HG03095 (cell line): ENCODE measurements around the gene HOMER2.
"Not testable (repeated sequence)": the region's sequence is repeated elsewhere in the genome, so short reads cannot be mapped to it uniquely, and the experiment has no call there.

Experiments used
- ATAC-seq: cut with Tn5 transposase; IDR thresholded peaks from one replicate; pipeline ENCODE4 v1.9.1; 2021; ENCODE audit warnings: moderate library complexity; ENCODE audit not compliant: unreplicated experiment

The HOMER2 gene

GRCh38 chr15:82839136-82839535, 113.4 kb downstream of the HOMER2 start:
- ATAC-seq, result no peak

GRCh38 chr15:82838096-82838735, 114.3 kb downstream of the HOMER2 start:
- no peak for ATAC-seq

DNA sequence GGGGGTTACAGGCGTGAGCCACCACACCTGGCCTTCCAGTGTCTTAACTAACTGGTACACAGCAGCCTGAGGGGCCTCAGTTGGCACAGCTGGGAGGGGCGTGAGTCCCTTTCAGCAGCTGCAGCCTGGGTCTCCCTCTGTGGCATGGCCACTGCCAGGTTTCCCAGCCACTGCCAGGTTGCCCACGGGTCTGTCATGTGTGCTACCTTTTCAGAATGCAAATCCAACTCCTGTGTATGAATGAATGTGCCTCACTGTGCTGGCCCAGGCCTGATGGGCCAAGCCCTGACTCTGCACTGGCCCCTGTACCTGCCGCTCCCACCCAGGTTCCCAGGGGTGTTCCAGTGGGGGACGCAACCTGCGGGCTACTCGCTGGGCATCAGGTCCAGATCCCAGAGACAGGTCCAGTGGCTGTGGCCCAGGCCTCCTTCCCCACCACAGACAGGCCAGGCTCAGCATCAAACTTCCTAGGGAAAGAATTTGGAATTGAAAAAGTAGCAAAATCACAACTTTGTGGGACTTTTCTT, 117.1 kb downstream of the HOMER2 start:
- no peak for ATAC-seq

DNA sequence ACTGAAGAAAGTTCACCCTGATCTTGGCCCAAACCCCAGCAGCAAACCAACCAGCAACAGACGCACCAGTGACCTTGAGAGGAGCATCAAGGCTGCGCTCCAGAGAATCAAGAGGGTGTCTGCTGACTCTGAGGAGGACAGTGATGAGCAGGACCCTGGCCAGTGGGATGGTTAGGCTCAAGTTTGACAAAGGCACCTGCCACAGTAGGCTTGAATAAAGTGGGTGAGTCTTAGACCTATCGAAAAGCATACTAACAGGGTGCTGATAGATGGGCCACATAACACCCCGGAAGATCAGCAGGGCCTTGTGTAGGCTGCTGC, 119.2 kb downstream of the HOMER2 start:
- no peak for ATAC-seq

- peak; percentile 87 for ATAC-seq
Observed at GRCh38 chr15:82832601-82833361, 119.7 kb downstream of the HOMER2 start.

DNA sequence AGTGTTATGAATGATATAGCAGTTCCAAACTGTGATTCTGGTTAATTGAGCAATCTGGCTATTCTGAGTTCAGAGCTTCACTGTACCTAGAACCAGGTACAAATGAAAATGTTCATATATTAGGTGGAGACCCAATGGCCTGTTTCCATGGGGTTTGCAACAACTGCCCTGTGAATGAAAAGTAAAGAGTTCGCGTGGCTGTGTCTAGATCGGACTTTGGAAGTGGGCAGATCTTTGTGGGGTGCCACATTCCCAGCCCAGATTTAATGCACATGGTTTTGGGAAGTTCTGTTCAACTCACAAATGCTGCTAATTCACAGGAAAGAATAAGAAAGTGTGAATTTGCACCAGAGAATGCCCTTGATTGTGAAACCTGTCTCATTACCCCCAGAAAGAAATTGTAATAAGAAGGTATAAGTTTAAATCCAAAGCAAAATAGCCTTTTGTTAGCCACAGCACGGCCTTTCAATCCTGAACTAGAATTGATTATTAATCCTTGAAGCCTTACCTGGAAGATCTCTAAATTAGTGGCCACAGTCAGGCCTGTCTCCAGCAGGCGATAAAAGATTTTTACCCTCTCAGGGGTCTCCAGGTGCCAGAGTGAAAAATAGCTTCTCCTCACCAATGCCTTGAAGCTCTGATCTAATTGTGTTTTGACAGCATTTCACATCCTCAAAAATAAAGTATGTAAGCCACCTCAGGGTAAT, 120.5 kb downstream of the HOMER2 start:
- ATAC-seq, result no peak

- ATAC-seq, result no peak
Observed at GRCh38 chr15:82830427-82831173, 121.9 kb downstream of the HOMER2 start.

GRCh38 chr15:82829234-82829633, 123.3 kb downstream of the HOMER2 start:
- no peak for ATAC-seq

DNA sequence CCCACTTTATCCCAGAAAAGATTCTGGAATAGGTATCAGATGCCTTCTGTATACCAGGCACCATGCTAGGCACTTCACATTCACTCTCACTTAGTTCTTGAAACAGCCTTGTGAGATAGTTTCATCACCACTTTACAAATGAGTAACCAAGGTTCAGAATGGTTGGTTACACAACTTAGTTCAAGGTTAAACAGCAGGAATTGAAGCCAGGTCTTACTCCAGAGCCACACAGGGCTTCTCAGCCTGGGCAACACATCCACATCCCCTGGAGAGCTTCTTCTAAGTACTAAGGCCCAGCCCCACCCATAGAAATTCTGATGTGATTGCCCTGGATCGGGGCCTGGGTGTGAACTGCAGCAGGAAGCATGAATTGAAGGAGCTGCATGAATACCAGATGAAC, 124.4 kb downstream of the HOMER2 start:
- no peak for ATAC-seq

GRCh38 chr15:82823049-82823448, 129.5 kb downstream of the HOMER2 start:
- ATAC-seq, result no peak

GRCh38 chr15:82821851-82822250, 130.7 kb downstream of the HOMER2 start:
- ATAC-seq, result not testable (repeated sequence)

DNA sequence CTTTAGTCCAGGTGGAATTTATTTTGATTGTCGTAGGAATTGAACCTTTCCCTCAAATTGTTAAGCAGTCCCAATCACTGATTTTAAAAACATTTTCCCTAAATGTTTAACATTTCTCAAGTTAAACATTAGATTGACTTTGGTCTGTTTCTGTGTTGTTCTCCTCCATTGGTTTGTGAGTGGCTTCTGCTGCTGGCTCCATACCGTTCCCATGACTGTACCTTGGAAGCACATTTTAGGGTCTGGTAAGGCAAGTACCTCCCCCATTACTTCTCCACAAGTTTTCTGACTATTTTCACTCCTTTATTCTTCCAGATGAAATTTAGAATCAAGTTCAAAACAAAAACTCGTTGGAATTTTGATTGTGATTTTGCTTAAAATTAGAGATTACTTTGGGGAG, 131.1 kb downstream of the HOMER2 start:
- not testable (repeated sequence) for ATAC-seq

GRCh38 chr15:82820128-82820527, 132.4 kb downstream of the HOMER2 start:
- no peak for ATAC-seq

DNA sequence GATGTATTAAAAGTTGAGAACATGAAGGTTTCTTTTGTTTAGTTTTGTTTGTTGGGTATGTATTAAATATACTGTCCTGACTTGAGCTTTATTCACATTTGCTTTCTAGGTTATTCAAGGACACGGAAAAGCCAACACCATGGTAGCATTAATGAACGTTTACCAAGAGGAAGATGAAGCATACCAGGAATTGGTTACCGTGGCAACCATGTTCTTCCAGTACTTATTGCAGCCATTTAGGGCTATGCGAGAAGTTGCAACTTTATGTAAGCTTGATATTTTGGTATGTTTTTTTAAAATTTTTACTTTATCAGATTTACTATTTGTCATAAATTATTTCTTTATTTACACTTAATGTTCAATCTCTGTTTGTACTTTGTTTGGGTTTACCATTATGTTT, 139.5 kb downstream of the HOMER2 start:
- ATAC-seq, result no peak

DNA sequence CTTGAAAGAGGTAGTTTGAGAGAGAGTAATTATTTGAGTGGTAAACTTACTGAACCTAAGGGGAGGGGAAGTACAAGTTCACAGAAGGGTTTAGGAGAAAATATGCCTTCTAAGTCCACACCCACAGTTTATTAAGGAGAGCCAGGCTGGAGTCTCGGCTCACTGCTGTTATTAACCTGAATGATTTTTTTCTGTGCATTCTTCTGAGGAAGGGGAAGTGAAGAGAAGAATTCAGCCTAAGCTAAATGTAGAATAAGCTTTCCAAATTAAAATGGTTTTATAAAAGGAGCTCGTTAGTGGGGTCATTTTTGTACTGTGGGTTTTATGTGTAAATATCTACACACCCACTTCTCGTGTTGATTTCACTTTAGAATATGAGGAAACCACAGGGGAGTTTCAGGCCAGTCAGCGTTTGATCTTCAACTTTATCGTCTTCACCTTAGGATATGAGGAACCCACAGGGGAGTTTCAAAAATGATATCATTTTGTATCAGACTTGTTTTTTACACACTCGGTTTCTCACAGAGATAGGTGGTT, 141.6 kb downstream of the HOMER2 start:
- no peak for ATAC-seq

GRCh38 chr15:82810061-82810889, 142.2 kb downstream of the HOMER2 start:
- peak; percentile 12 for ATAC-seq

- ATAC-seq, result peak; percentile 76
Observed at GRCh38 chr15:82809308-82810060, 143.0 kb downstream of the HOMER2 start, which contains the start of gene WHAMM. TSS of gene WHAMM (plus strand) at chr15:82809628. CDS start at chr15:82809727, 99 bp downstream.

DNA sequence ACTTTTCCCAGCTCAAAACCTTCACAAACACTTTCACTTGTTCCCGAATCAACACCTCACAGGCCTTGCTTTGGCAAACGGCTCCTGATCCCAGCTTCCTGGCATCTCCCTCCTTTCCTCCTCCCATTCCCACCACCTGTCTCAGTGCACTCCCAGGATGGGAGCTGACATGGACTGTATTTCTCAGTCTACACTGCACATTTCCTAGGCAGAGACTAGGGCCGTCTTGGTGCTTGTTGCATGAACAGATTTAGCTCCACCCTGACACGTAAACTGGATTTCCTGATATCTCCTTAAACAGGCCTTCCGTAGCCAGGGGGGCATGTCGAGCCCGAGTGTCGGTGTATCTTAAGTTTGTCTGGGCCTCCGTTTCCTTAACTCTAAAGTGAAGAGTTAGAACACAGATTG, 143.9 kb downstream of the HOMER2 start:
- ATAC-seq, result no peak
